ENCODE results near the gene TBC1D2. TPM values are rescaled to one million over a fixed set of nuclear protein-coding genes. Genes with fewer than 3 reads are reported as not detected.

The TBC1D2 gene
- total and polyA plus RNA-seq, 2 of the 13 experiments (the other 11 are each of a cell fraction or from before 2014, with no cell fraction given) = 2.0 to 2.8 TPM

DNA sequence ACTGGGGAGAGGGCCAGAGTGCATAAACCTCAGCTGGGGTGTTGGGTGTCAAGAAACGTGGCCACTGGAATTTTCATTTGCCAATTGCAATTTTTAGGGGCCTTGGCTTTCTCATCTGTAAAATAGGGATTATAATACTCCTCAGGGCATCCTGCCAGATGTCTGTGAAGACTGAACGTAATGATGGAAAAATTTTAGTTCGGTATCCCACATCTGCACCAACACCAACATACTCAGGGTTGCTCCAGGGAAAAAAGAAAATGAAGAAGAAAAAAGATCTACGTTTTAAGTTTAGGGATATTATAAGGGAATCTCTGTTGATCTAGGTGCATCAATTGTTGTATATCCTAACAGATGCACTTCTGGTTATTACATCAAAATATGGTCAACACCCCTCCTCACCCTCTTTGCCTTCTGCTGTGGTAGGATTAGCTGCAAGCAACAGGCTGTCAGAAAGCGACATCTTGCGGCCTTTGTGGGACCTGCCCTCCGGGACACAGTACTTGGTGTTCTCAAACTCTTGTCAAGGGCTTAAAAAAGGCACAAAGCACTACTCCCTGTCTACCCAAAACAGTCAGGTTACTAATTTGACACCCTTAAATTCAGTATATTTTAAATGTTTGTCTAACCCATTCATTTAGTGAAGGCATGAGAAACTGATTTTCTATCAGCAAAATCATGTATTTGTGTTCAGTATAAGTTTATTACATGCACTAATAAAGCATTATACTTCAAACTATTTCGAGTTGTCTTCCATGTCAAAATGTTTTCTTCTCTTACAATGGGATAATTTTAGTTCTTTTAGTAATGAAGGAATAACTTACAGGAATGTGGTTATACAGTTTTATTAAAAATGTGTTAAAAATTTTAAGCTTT is 8.3 kb upstream of the TBC1D2 start (continued):
- TF ChIP-seq, protein P1, sequence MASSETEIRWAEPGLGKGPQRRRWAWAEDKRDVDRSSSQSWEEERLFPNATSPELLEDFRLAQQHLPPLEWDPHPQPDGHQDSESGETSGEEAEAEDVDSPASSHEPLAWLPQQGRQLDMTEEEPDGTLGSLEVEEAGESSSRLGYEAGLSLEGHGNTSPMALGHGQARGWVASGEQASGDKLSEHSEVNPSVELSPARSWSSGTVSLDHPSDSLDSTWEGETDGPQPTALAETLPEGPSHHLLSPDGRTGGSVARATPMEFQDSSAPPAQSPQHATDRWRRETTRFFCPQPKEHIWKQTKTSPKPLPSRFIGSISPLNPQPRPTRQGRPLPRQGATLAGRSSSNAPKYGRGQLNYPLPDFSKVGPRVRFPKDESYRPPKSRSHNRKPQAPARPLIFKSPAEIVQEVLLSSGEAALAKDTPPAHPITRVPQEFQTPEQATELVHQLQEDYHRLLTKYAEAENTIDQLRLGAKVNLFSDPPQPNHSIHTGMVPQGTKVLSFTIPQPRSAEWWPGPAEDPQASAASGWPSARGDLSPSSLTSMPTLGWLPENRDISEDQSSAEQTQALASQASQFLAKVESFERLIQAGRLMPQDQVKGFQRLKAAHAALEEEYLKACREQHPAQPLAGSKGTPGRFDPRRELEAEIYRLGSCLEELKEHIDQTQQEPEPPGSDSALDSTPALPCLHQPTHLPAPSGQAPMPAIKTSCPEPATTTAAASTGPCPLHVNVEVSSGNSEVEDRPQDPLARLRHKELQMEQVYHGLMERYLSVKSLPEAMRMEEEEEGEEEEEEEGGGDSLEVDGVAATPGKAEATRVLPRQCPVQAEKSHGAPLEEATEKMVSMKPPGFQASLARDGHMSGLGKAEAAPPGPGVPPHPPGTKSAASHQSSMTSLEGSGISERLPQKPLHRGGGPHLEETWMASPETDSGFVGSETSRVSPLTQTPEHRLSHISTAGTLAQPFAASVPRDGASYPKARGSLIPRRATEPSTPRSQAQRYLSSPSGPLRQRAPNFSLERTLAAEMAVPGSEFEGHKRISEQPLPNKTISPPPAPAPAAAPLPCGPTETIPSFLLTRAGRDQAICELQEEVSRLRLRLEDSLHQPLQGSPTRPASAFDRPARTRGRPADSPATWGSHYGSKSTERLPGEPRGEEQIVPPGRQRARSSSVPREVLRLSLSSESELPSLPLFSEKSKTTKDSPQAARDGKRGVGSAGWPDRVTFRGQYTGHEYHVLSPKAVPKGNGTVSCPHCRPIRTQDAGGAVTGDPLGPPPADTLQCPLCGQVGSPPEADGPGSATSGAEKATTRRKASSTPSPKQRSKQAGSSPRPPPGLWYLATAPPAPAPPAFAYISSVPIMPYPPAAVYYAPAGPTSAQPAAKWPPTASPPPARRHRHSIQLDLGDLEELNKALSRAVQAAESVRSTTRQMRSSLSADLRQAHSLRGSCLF (CRISPR knock-in tag; IDR thresholded peaks at IDR 0.05; ENCODE audit: borderline replicate concordance) = no peak
- TF ChIP-seq RAD21 (CRISPR knock-in tag; IDR thresholded peaks at IDR 0.05) (peak; percentile 88), NFIB (CRISPR knock-in tag; IDR thresholded peaks at IDR 0.05; ENCODE audit: borderline replicate concordance) (no peak), HMGA1 (CRISPR knock-in tag; conservative IDR thresholded peaks at IDR 0.05) (no peak), ZNF331 (CRISPR knock-in tag; IDR thresholded peaks at IDR 0.05) (0 out of 2 replicates have a peak, but pooled peaks have one; percentile 45), PITX1 (CRISPR knock-in tag; IDR thresholded peaks at IDR 0.05) (peak; percentile 91), MTF1 (CRISPR knock-in tag; IDR thresholded peaks at IDR 0.05) (no peak), KLF11 (CRISPR knock-in tag; IDR thresholded peaks at IDR 0.05) (no peak), SMYD3 (CRISPR knock-in tag; IDR thresholded peaks at IDR 0.05) (0 out of 2 replicates have a peak, but pooled peaks have one; percentile 31), KLF15 (CRISPR knock-in tag; IDR thresholded peaks at IDR 0.05; ENCODE audit: borderline replicate concordance) (no peak), KDM2A (CRISPR knock-in tag; IDR thresholded peaks at IDR 0.05; ENCODE audit: borderline replicate concordance, low read depth) (peak; percentile 61)
- TF ChIP-seq, protein P2, sequence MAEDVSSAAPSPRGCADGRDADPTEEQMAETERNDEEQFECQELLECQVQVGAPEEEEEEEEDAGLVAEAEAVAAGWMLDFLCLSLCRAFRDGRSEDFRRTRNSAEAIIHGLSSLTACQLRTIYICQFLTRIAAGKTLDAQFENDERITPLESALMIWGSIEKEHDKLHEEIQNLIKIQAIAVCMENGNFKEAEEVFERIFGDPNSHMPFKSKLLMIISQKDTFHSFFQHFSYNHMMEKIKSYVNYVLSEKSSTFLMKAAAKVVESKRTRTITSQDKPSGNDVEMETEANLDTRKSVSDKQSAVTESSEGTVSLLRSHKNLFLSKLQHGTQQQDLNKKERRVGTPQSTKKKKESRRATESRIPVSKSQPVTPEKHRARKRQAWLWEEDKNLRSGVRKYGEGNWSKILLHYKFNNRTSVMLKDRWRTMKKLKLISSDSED (CRISPR knock-in tag; IDR thresholded peaks at IDR 0.05) = no peak
- TF ChIP-seq, protein P3, sequence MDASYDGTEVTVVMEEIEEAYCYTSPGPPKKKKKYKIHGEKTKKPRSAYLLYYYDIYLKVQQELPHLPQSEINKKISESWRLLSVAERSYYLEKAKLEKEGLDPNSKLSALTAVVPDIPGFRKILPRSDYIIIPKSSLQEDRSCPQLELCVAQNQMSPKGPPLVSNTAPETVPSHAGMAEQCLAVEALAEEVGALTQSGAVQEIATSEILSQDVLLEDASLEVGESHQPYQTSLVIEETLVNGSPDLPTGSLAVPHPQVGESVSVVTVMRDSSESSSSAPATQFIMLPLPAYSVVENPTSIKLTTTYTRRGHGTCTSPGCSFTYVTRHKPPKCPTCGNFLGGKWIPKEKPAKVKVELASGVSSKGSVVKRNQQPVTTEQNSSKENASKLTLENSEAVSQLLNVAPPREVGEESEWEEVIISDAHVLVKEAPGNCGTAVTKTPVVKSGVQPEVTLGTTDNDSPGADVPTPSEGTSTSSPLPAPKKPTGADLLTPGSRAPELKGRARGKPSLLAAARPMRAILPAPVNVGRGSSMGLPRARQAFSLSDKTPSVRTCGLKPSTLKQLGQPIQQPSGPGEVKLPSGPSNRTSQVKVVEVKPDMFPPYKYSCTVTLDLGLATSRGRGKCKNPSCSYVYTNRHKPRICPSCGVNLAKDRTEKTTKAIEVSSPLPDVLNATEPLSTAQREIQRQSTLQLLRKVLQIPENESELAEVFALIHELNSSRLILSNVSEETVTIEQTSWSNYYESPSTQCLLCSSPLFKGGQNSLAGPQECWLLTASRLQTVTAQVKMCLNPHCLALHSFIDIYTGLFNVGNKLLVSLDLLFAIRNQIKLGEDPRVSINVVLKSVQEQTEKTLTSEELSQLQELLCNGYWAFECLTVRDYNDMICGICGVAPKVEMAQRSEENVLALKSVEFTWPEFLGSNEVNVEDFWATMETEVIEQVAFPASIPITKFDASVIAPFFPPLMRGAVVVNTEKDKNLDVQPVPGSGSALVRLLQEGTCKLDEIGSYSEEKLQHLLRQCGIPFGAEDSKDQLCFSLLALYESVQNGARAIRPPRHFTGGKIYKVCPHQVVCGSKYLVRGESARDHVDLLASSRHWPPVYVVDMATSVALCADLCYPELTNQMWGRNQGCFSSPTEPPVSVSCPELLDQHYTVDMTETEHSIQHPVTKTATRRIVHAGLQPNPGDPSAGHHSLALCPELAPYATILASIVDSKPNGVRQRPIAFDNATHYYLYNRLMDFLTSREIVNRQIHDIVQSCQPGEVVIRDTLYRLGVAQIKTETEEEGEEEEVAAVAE (CRISPR knock-in tag; IDR thresholded peaks at IDR 0.05; ENCODE audit: borderline replicate concordance) = 0 out of 2 replicates have a peak, but pooled peaks have one; percentile 27
- TF ChIP-seq, protein P4, sequence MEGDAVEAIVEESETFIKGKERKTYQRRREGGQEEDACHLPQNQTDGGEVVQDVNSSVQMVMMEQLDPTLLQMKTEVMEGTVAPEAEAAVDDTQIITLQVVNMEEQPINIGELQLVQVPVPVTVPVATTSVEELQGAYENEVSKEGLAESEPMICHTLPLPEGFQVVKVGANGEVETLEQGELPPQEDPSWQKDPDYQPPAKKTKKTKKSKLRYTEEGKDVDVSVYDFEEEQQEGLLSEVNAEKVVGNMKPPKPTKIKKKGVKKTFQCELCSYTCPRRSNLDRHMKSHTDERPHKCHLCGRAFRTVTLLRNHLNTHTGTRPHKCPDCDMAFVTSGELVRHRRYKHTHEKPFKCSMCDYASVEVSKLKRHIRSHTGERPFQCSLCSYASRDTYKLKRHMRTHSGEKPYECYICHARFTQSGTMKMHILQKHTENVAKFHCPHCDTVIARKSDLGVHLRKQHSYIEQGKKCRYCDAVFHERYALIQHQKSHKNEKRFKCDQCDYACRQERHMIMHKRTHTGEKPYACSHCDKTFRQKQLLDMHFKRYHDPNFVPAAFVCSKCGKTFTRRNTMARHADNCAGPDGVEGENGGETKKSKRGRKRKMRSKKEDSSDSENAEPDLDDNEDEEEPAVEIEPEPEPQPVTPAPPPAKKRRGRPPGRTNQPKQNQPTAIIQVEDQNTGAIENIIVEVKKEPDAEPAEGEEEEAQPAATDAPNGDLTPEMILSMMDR (CRISPR knock-in tag; IDR thresholded peaks at IDR 0.05) = peak; percentile 95

Data from HepG2 (cell line).